Measurements from ENCODE around the gene PDPR. TPM values are rescaled to one million over a fixed set of nuclear protein-coding genes. Genes with fewer than 3 reads are reported as not detected.
A peak's percentile ranks its signal among the peaks of the same experiment; 100 is the strongest.
"Not testable (repeated sequence)": the region's sequence is repeated elsewhere in the genome, so short reads cannot be mapped to it uniquely, and the experiment has no call there.

PDPR gene
- total RNA-seq (2021) = 27.8 to 30.3 TPM (median 28.5 TPM) in 3 replicates
- percentile 71 among the genes with signal in this experiment for Bru-seq, nascent RNA
- long read RNA-seq, experiment 1, full-length matches to known transcripts = 4 of 103 reads
- long read RNA-seq, experiment 1, partial matches to known transcripts = 25 of 103 reads
- long read RNA-seq, experiment 1, other reads (novel, unspliced or antisense) = 74 of 103 reads
- long read RNA-seq, experiment 2, partial matches to known transcripts = 1 of 35 reads
- long read RNA-seq, experiment 2, other reads (novel, unspliced or antisense) = 34 of 35 reads
- long read RNA-seq, experiment 3 = 0 reads

DNA sequence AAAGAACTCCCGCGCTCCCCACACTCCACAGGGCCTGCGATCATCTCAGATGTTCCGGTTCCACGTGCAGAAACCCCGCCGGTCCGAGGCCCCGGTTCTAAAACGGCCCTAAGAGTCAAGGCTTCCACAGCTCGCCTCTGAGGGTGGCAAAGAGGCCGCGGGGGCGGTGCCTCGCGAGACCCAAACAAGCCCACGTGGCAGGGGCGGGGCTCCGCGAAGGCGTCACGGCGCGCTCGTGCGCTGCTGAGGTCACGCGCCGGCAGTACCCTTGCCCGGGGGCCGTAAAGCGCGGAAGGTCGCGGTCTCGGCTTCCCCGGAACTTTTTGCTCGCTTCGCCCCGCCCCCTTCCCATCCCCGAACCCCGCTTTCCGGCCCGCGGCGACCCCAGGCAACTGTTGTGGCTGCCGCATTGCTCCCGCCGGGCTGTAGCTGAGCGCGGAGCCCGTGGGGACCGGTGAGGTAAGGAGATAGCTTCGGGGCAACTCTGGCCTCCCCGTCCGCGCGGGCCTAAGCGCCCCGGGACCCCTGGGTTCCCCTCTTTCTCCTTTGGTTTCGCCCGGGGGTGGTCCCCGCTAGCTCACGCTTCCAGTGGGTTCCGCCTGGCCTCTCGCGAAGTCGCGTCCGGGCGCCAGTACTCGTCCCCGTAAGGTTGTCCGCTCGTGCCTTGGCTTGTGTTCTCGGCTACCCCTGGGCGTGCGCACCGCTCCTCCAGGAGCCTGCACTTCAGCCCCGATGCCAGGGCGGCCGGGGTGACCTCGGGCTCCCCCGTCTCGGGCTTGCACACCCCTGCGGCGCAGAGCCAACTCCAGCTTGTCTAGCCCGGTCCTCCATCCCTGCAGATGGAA lies at the start of gene PDPR:
Gene PDPR, plus strand, starts transcription at position 351 of the 845 bp plus-strand sequence. CDS start 6,161 bp downstream, outside the sequence.
- H3K9me3 Mint-ChIP-seq; H3K36me3 Mint-ChIP-seq; CTCF ChIA-PET; H3K27me3 Mint-ChIP-seq (ENCODE audit: low read depth); POLR2A ChIA-PET; H3K4me1 Mint-ChIP-seq: not testable (repeated sequence)
- TF ChIP-seq SP1 (CRISPR knock-in tag; conservative IDR thresholded peaks at IDR 0.05) (peak; percentile 87), FOXK1 (CRISPR knock-in tag; IDR thresholded peaks at IDR 0.05) (peak; percentile 95), USF2 (CRISPR knock-in tag; IDR thresholded peaks at IDR 0.05) (peak; percentile 89)
- TF ChIP-seq, protein P1, sequence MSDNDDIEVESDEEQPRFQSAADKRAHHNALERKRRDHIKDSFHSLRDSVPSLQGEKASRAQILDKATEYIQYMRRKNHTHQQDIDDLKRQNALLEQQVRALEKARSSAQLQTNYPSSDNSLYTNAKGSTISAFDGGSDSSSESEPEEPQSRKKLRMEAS (CRISPR knock-in tag; IDR thresholded peaks at IDR 0.05) = peak; percentile 74; the same call in 1 of the 2 replicates
- TF ChIP-seq, protein P2, sequence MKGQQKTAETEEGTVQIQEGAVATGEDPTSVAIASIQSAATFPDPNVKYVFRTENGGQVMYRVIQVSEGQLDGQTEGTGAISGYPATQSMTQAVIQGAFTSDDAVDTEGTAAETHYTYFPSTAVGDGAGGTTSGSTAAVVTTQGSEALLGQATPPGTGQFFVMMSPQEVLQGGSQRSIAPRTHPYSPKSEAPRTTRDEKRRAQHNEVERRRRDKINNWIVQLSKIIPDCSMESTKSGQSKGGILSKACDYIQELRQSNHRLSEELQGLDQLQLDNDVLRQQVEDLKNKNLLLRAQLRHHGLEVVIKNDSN (CRISPR knock-in tag; IDR thresholded peaks at IDR 0.05) = peak; percentile 88
- ATAC-seq (peak; percentile 82), DNase-seq (ENCODE audit: low spot score) (peak; percentile 89)
- Mint-ChIP-seq H3K4me3 (peak within 1 kb of the TSS; percentile 89), H3K27ac (peak within 1 kb of the TSS; percentile 92)

- Mint-ChIP-seq H3K4me1 (peaks cover 15% of the 10 kb centered on the region), H3K4me3 (peak overlapping the region; percentile 82)
- CTCF ChIA-PET; H3K27me3 Mint-ChIP-seq (ENCODE audit: low read depth); ATAC-seq; H3K36me3 Mint-ChIP-seq; POLR2A ChIA-PET; H3K27ac Mint-ChIP-seq; H3K9me3 Mint-ChIP-seq: not testable (repeated sequence)
- DNase-seq (ENCODE audit: low spot score) = peak; percentile 20
- TF ChIP-seq PRDM15 (CRISPR knock-in tag; IDR thresholded peaks at IDR 0.05) = peak; percentile 67
These were observed 49.2 kb upstream of the PDPR start for GRCh38 chr16:70064841-70065370.

DNA sequence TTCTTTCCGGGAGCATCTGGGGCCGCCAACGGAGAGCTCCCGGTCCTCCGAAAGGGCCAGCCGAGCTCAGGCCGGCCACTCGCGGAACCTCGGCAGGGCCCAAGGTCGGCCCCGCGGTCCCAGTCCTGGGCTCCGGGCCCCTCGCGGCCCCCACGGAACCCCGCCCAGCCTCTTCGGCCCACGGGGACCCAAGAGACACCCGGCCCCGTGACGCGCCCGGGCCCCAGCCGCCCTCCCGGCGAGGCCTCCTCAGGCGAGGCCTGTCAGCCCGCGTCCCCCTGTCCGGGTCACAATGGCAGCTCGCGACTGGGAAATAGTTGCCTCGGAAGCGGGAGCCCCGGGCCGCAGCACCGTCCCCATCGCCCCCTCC lies 48.8 kb upstream of the PDPR start:
- peak; percentile 43 for ATAC-seq
- POLR2A ChIA-PET; H3K36me3 Mint-ChIP-seq; H3K9me3 Mint-ChIP-seq; DNase-seq (ENCODE audit: low spot score); H3K27me3 Mint-ChIP-seq (ENCODE audit: low read depth); CTCF ChIA-PET; H3K27ac Mint-ChIP-seq: not testable (repeated sequence)
- peak overlapping the region; percentile 82 for H3K4me3 Mint-ChIP-seq
- 0 out of 2 replicates have a peak, but pooled peaks have one; percentile 6 for TF ChIP-seq HMGXB4 (CRISPR knock-in tag; IDR thresholded peaks at IDR 0.05)
- peaks cover 15% of the 10 kb centered on the region for H3K4me1 Mint-ChIP-seq
